Panc1 (cell line): ENCODE results near the gene RSPO3.

Source experiments
- POLR2AphosphoS5 ChIP-seq: IDR thresholded peaks from 2 replicates; pipeline ENCODE4 v1.6.1; 2012; ENCODE audit warnings: mild to moderate bottlenecking, low read depth, low read length, moderate library complexity
- SIN3A ChIP-seq: IDR thresholded peaks from 2 replicates; pipeline ENCODE4 v1.6.1; 2012; ENCODE audit warnings: low read depth, mild to moderate bottlenecking, low read length, moderate library complexity, borderline replicate concordance; ENCODE audit not compliant: insufficient read depth
- TF ChIP-seq, protein P1 (sequence below): fragments of 450-650 bp; IDR thresholded peaks from 2 replicates; pipeline ENCODE4 v1.5.1; 2017; ENCODE audit warnings: mild to moderate bottlenecking
- TF ChIP-seq, protein P2 (sequence below), 2 experiments: IDR thresholded peaks; 2 replicates each; pipeline ENCODE4 v1.6.1; 2011 to 2012; ENCODE audit warnings: low read depth in 2 of 2, control low read depth in 1 of 2, low read length in 1 of 2, mild to moderate bottlenecking in 1 of 2, moderate library complexity in 1 of 2; ENCODE audit not compliant: insufficient read depth in 1 of 2

DNA sequence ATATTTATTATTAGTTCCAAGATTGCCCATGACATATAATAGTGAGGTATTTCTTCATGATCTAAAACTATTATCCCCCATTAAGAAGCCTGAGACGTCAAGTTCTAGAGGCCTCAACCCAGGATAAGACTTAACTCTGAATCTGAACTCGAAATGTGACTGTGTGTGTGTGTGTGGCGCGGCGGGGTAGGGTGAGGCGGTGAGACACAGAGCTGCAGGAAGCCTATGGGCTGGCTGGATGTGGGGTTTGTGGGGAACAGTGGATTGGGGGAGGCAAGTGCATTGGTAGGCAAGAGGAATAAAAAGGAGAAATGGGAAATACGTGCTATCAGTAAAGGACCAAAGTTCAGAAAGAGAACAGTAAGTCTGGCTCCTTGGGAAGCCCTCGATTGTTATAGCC lies 81.6 kb downstream of the RSPO3 start:
- TF ChIP-seq, protein P1, sequence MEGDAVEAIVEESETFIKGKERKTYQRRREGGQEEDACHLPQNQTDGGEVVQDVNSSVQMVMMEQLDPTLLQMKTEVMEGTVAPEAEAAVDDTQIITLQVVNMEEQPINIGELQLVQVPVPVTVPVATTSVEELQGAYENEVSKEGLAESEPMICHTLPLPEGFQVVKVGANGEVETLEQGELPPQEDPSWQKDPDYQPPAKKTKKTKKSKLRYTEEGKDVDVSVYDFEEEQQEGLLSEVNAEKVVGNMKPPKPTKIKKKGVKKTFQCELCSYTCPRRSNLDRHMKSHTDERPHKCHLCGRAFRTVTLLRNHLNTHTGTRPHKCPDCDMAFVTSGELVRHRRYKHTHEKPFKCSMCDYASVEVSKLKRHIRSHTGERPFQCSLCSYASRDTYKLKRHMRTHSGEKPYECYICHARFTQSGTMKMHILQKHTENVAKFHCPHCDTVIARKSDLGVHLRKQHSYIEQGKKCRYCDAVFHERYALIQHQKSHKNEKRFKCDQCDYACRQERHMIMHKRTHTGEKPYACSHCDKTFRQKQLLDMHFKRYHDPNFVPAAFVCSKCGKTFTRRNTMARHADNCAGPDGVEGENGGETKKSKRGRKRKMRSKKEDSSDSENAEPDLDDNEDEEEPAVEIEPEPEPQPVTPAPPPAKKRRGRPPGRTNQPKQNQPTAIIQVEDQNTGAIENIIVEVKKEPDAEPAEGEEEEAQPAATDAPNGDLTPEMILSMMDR, result no peak
- TF ChIP-seq, protein P2, sequence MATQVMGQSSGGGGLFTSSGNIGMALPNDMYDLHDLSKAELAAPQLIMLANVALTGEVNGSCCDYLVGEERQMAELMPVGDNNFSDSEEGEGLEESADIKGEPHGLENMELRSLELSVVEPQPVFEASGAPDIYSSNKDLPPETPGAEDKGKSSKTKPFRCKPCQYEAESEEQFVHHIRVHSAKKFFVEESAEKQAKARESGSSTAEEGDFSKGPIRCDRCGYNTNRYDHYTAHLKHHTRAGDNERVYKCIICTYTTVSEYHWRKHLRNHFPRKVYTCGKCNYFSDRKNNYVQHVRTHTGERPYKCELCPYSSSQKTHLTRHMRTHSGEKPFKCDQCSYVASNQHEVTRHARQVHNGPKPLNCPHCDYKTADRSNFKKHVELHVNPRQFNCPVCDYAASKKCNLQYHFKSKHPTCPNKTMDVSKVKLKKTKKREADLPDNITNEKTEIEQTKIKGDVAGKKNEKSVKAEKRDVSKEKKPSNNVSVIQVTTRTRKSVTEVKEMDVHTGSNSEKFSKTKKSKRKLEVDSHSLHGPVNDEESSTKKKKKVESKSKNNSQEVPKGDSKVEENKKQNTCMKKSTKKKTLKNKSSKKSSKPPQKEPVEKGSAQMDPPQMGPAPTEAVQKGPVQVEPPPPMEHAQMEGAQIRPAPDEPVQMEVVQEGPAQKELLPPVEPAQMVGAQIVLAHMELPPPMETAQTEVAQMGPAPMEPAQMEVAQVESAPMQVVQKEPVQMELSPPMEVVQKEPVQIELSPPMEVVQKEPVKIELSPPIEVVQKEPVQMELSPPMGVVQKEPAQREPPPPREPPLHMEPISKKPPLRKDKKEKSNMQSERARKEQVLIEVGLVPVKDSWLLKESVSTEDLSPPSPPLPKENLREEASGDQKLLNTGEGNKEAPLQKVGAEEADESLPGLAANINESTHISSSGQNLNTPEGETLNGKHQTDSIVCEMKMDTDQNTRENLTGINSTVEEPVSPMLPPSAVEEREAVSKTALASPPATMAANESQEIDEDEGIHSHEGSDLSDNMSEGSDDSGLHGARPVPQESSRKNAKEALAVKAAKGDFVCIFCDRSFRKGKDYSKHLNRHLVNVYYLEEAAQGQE (IDR thresholded peaks at IDR 0.05; ENCODE audit: insufficient read depth in 1 of 2, low read depth in 2 of 2, low read length in 1 of 2), result no peak
- TF ChIP-seq POLR2AphosphoS5 (no peak), SIN3A (no peak)
